Measurements from ENCODE around the gene KPNA6. TPM values are rescaled to one million over a fixed set of nuclear protein-coding genes. Genes with fewer than 3 reads are reported as not detected.
"Not testable (repeated sequence)": the region's sequence is repeated elsewhere in the genome, so short reads cannot be mapped to it uniquely, and the experiment has no call there.

KPNA6 gene
- polyA plus RNA-seq, 1 donor from 2014 or later, result 17.3 TPM

- no peak overlapping the region for H3K4me2 ChIP-seq (ENCODE audit: low read length)
- no peaks in the 10 kb centered on the region for H4K20me1 ChIP-seq (ENCODE audit: insufficient read depth)
- H3K9ac ChIP-seq (ENCODE audit: low read length), result no peak overlapping the region
- H3F3A ChIP-seq (ENCODE audit: insufficient read depth, low read length, poor library complexity, severe bottlenecking), result no peaks in the 10 kb centered on the region
- no peaks in the 10 kb centered on the region for H3K27me3 ChIP-seq (ENCODE audit: insufficient read depth, low read depth, low read length)
- H3K36me3 ChIP-seq (ENCODE audit: insufficient read depth, low read length), result no peaks in the 10 kb centered on the region
- H3K9me2 ChIP-seq (ENCODE audit: insufficient read depth, low read length), result no peaks in the 10 kb centered on the region
- no peak for TF ChIP-seq EZH2 (IDR thresholded peaks at IDR 0.05; ENCODE audit: borderline replicate concordance, insufficient read depth, low read length, poor library complexity, severe bottlenecking)
- TF ChIP-seq EP300 (conservative IDR thresholded peaks at IDR 0.05; ENCODE audit: poor library complexity, severe bottlenecking), result no peak
- no peak for TF ChIP-seq MXI1 (conservative IDR thresholded peaks at IDR 0.05; ENCODE audit: poor library complexity, severe bottlenecking)
- no peak for TF ChIP-seq SMC3 (conservative IDR thresholded peaks at IDR 0.05; ENCODE audit: poor library complexity)
- no peak for TF ChIP-seq CTCF (IDR thresholded peaks at IDR 0.05; ENCODE audit: poor library complexity, severe bottlenecking)
- TF ChIP-seq RAD21 (conservative IDR thresholded peaks at IDR 0.05), result no peak
- no peak for TF ChIP-seq REST (IDR thresholded peaks at IDR 0.05; ENCODE audit: borderline replicate concordance)
- no peak for TF ChIP-seq TAF1 (IDR thresholded peaks at IDR 0.05; ENCODE audit: low read depth)
- no peak for TF ChIP-seq POLR2AphosphoS5 (IDR thresholded peaks at IDR 0.05)
- no peak overlapping the region for H3K4me3 ChIP-seq (ENCODE audit: low read length)
- H2AFZ ChIP-seq (ENCODE audit: low read depth, low read length), result no peak overlapping the region
- H3K9me3 ChIP-seq (ENCODE audit: low read length), result no peaks in the 10 kb centered on the region
- peaks cover 21% of the 10 kb centered on the region for H3K79me2 ChIP-seq (replicated peaks; ENCODE audit: insufficient read depth, low read length)
- H3K27ac ChIP-seq (ENCODE audit: low read length), result no peak overlapping the region
These were observed 30.4 kb upstream of the KPNA6 start for GRCh38 chr1:32077451-32077850.

GRCh38 chr1:32082022-32082421, 25.8 kb upstream of the KPNA6 start:
- H3K79me2 ChIP-seq (replicated peaks; ENCODE audit: insufficient read depth, low read length), result no peaks in the 10 kb centered on the region
- H2AFZ ChIP-seq (ENCODE audit: low read depth, low read length), result no peak overlapping the region
- no peak for TF ChIP-seq EZH2 (IDR thresholded peaks at IDR 0.05; ENCODE audit: borderline replicate concordance, insufficient read depth, low read length, poor library complexity, severe bottlenecking)
- H3K9me2 ChIP-seq (ENCODE audit: insufficient read depth, low read length), result no peaks in the 10 kb centered on the region
- no peaks in the 10 kb centered on the region for H3K27me3 ChIP-seq (ENCODE audit: insufficient read depth, low read depth, low read length)
- H3K27ac ChIP-seq (ENCODE audit: low read length), result no peak overlapping the region
- H3K4me2 ChIP-seq (ENCODE audit: low read length), result no peak overlapping the region
- H3K36me3 ChIP-seq (ENCODE audit: insufficient read depth, low read length), result no peaks in the 10 kb centered on the region
- H4K20me1 ChIP-seq (ENCODE audit: insufficient read depth), result no peaks in the 10 kb centered on the region
- H3K9me3 ChIP-seq (ENCODE audit: low read length), result no peaks in the 10 kb centered on the region
- no peak overlapping the region for H3K9ac ChIP-seq (ENCODE audit: low read length)
- no peak overlapping the region for H3K4me3 ChIP-seq (ENCODE audit: low read length)
- H3F3A ChIP-seq (ENCODE audit: insufficient read depth, low read length, poor library complexity, severe bottlenecking), result no peaks in the 10 kb centered on the region

- H3K79me2 ChIP-seq (replicated peaks; ENCODE audit: insufficient read depth, low read length); H3K36me3 ChIP-seq (ENCODE audit: insufficient read depth, low read length); H3K4me3 ChIP-seq (ENCODE audit: low read length); H3K9me3 ChIP-seq (ENCODE audit: low read length); H3K9ac ChIP-seq (ENCODE audit: low read length); H3K4me2 ChIP-seq (ENCODE audit: low read length); H4K20me1 ChIP-seq (ENCODE audit: insufficient read depth); H3K9me2 ChIP-seq (ENCODE audit: insufficient read depth, low read length); H2AFZ ChIP-seq (ENCODE audit: low read depth, low read length); H3K27me3 ChIP-seq (ENCODE audit: insufficient read depth, low read depth, low read length); H3F3A ChIP-seq (ENCODE audit: insufficient read depth, low read length, poor library complexity, severe bottlenecking); H3K27ac ChIP-seq (ENCODE audit: low read length): not testable (repeated sequence)
These were observed 21.5 kb upstream of the KPNA6 start for GRCh38 chr1:32086381-32086780.

Measured in neural cell (in vitro differentiated cells).